Astrocyte (in vitro differentiated cells and primary cell): Measurements from ENCODE around the gene MYOG.

Source experiments
- EZH2 ChIP-seq: IDR thresholded peaks from 2 replicates; pipeline ENCODE4 v1.6.1; 2012; ENCODE audit warnings: mild to moderate bottlenecking, low read length, inconsistent platforms; ENCODE audit not compliant: insufficient read depth
- TF ChIP-seq, protein P1 (sequence below): IDR thresholded peaks from 2 replicates; pipeline ENCODE4 v1.5.1; 2011; ENCODE audit warnings: low read depth, mild to moderate bottlenecking, inconsistent platforms, low read length, moderate library complexity; ENCODE audit not compliant: insufficient read depth

DNA sequence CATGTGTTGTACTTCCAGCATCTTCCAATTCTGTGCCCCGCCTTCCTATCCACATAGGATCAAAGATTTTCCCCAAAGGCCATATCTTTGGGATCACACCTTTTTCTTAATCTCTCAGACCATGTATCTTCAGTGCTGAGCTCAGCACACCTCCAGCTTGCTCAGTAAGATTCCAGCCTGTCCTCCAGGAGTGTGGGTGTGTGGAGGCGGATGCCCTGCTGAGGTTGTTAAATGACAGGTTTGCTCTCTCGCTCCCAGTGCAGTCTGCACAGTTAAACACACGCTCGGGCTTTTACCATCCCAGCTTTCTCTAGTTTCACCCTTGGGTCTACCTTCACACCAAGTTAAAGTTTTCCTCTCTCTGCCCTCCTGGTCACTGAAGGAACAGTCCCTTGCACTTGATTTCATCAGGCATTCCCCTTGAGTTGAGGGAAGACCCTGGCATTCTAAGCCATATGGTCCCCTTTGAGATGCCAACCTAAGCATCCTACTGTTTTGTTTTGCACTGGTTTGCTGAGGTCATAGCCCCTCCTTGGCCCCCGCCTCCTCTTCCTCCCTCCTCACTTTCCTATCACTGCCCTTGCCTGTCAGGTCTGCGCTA is 13.7 kb downstream of the MYOG start:
- TF ChIP-seq, protein P1, sequence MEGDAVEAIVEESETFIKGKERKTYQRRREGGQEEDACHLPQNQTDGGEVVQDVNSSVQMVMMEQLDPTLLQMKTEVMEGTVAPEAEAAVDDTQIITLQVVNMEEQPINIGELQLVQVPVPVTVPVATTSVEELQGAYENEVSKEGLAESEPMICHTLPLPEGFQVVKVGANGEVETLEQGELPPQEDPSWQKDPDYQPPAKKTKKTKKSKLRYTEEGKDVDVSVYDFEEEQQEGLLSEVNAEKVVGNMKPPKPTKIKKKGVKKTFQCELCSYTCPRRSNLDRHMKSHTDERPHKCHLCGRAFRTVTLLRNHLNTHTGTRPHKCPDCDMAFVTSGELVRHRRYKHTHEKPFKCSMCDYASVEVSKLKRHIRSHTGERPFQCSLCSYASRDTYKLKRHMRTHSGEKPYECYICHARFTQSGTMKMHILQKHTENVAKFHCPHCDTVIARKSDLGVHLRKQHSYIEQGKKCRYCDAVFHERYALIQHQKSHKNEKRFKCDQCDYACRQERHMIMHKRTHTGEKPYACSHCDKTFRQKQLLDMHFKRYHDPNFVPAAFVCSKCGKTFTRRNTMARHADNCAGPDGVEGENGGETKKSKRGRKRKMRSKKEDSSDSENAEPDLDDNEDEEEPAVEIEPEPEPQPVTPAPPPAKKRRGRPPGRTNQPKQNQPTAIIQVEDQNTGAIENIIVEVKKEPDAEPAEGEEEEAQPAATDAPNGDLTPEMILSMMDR: no peak
- TF ChIP-seq EZH2: no peak
